SH-SY5Y (cell line): ENCODE results near the gene CDC27.

Experiments
- GATA2 ChIP-seq: IDR thresholded peaks from 2 replicates; pipeline ENCODE4 v1.6.1; 2011; ENCODE audit warnings: mild to moderate bottlenecking, low read depth, low read length
- GATA3 ChIP-seq: IDR thresholded peaks from 2 replicates; pipeline ENCODE4 v1.6.1; 2011; ENCODE audit warnings: low read depth, mild to moderate bottlenecking, low read length, moderate library complexity

GRCh38 chr17:47220531-47220999, 31.5 kb upstream of the CDC27 start:
- TF ChIP-seq GATA2, result no peak
- no peak for TF ChIP-seq GATA3
